ENCODE measurements around the gene CSF1R.

CSF1R gene

GRCh38 chr5:150016537-150016936, 69.8 kb downstream of the CSF1R start:
- FAIRE-seq (no peak), DNase-seq (ENCODE audit: insufficient read length, low spot score) (no peak)
- no peak for TF ChIP-seq POLR2A (IDR thresholded peaks at IDR 0.05; ENCODE audit: low read depth, low read length)

- FAIRE-seq, result no peak
- no peak for DNase-seq (ENCODE audit: insufficient read length, low spot score)
- no peak for TF ChIP-seq POLR2A (IDR thresholded peaks at IDR 0.05; ENCODE audit: low read depth, low read length)
Measured at GRCh38 chr5:150015415-150015814, 70.9 kb downstream of the CSF1R start.

GRCh38 chr5:150014456-150014855, 71.9 kb downstream of the CSF1R start:
- no peak for TF ChIP-seq POLR2A (IDR thresholded peaks at IDR 0.05; ENCODE audit: low read depth, low read length)
- FAIRE-seq (no peak), DNase-seq (ENCODE audit: insufficient read length, low spot score) (no peak)

GRCh38 chr5:150013931-150014330, 72.4 kb downstream of the CSF1R start:
- no peak for TF ChIP-seq POLR2A (IDR thresholded peaks at IDR 0.05; ENCODE audit: low read depth, low read length)
- FAIRE-seq, result no peak
- no peak for DNase-seq (ENCODE audit: insufficient read length, low spot score)

- no peak for TF ChIP-seq POLR2A (IDR thresholded peaks at IDR 0.05; ENCODE audit: low read depth, low read length)
- no peak for FAIRE-seq
- DNase-seq (ENCODE audit: insufficient read length, low spot score), result no peak
Measured at GRCh38 chr5:150009671-150010387, 76.5 kb downstream of the CSF1R start.

GRCh38 chr5:150007050-150007449, 79.3 kb downstream of the CSF1R start:
- DNase-seq (ENCODE audit: insufficient read length, low spot score) (no peak), FAIRE-seq (no peak)
- TF ChIP-seq POLR2A (IDR thresholded peaks at IDR 0.05; ENCODE audit: low read depth, low read length), result no peak

- FAIRE-seq, result no peak
Measured at GRCh38 chr5:150006318-150006717, 80.0 kb downstream of the CSF1R start.

More at GRCh38 chr5:150006318-150006717, 80.0 kb downstream of the CSF1R start:
- no peak for DNase-seq (ENCODE audit: insufficient read length, low spot score)
- TF ChIP-seq POLR2A (IDR thresholded peaks at IDR 0.05; ENCODE audit: low read depth, low read length), result no peak

Data from H54 (cell line).